ENCODE measurements around the gene NCF2.

NCF2 gene

DNA sequence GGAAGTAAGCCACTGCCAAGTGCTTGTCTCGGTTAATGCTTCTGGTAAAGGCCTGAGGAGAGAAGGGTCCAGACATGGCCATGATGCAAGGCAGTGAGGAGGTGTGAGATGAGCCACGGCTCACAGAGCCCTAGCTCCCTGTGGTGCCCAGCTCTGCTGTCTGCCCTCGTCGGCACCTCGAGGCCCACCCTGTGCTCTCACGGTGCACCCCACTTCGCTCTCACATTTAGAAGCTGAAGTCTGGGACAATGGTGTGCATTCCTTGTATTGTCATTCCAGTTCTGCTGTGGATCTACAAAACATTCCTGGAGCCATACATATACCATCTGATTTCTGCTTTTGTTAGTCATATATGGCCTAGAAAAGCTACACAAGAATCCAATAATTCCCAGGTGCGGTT is 3.3 kb downstream of the NCF2 start:
- H2AFZ ChIP-seq, result no peak overlapping the region
- no peak overlapping the region for H3K27ac ChIP-seq
- no peak overlapping the region for H3K4me2 ChIP-seq (ENCODE audit: low read length)
- H3K36me3 ChIP-seq (ENCODE audit: control insufficient read depth, insufficient read depth, low read length), result no peaks in the 10 kb centered on the region
- no peaks in the 10 kb centered on the region for H3K79me2 ChIP-seq
- TF ChIP-seq, protein P1, sequence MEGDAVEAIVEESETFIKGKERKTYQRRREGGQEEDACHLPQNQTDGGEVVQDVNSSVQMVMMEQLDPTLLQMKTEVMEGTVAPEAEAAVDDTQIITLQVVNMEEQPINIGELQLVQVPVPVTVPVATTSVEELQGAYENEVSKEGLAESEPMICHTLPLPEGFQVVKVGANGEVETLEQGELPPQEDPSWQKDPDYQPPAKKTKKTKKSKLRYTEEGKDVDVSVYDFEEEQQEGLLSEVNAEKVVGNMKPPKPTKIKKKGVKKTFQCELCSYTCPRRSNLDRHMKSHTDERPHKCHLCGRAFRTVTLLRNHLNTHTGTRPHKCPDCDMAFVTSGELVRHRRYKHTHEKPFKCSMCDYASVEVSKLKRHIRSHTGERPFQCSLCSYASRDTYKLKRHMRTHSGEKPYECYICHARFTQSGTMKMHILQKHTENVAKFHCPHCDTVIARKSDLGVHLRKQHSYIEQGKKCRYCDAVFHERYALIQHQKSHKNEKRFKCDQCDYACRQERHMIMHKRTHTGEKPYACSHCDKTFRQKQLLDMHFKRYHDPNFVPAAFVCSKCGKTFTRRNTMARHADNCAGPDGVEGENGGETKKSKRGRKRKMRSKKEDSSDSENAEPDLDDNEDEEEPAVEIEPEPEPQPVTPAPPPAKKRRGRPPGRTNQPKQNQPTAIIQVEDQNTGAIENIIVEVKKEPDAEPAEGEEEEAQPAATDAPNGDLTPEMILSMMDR (IDR thresholded peaks at IDR 0.05), result no peak
- no peaks in the 10 kb centered on the region for H3K4me1 ChIP-seq
- H3K9me3 ChIP-seq (ENCODE audit: control insufficient read depth, low read length), result no peaks in the 10 kb centered on the region
- H3K9ac ChIP-seq, result no peak overlapping the region
- H3K27me3 ChIP-seq (ENCODE audit: control insufficient read depth, insufficient read depth, low read length), result no peaks in the 10 kb centered on the region
- no peak overlapping the region for H3K4me3 ChIP-seq (ENCODE audit: low read depth, low read length)

DNA sequence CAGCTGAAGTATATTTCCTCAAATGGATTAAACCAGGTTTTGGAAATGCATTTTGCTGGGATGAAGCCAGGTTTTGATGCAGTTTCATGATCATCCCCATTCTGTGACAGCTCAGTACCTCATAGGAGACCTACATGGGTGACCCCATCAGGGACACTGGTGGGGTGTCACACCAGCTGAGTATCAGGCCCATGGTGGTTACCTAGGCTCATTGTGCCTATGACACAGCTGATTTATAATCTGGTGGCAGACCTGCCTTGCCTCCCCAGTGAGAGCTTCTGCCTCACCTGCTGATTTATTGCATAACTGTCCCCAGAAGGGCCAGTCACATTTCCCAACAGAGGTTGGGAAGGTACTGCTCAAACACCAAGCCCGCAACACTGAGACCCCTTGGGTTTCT is 3.8 kb downstream of the NCF2 start:
- H3K27ac ChIP-seq, result no peak overlapping the region
- no peaks in the 10 kb centered on the region for H3K79me2 ChIP-seq

DNA sequence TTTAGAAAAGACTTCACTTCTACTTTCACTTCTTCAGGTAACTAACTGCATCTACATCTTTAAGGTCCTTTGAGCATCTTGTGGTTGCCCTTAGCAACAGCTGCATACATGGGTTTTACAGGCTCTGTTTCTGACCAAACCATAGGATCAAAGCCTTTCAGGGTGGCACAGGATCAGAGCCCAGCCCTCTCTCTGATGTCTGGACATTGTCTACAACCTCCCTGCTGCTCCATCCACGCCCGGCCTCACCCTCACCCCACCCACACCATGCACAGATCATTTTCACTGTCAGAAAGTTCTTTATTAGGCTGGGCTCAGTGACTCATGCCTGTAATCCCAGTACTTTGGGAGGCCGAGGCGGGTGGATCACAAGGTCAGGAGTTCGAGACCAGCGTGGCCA is 5.2 kb downstream of the NCF2 start:
- Histone ChIP-seq H3K27ac (no peak overlapping the region), H3K27me3 (ENCODE audit: control insufficient read depth, insufficient read depth, low read length) (no peaks in the 10 kb centered on the region), H3K36me3 (ENCODE audit: control insufficient read depth, insufficient read depth, low read length) (no peaks in the 10 kb centered on the region), H3K4me2 (ENCODE audit: low read length) (no peak overlapping the region), H3K9me3 (ENCODE audit: control insufficient read depth, low read length) (no peaks in the 10 kb centered on the region), H3K79me2 (no peaks in the 10 kb centered on the region), H2AFZ (no peak overlapping the region), H3K4me3 (ENCODE audit: low read depth, low read length) (no peak overlapping the region), H3K4me1 (no peaks in the 10 kb centered on the region), H3K9ac (no peak overlapping the region)
- TF ChIP-seq, protein P1 (IDR thresholded peaks at IDR 0.05), result no peak

More for the DNA sequence above, 3.8 kb downstream of the NCF2 start:
- no peak overlapping the region for H3K4me3 ChIP-seq (ENCODE audit: low read depth, low read length)
- no peak overlapping the region for H2AFZ ChIP-seq
- H3K9ac ChIP-seq, result no peak overlapping the region
- H3K27me3 ChIP-seq (ENCODE audit: control insufficient read depth, insufficient read depth, low read length), result no peaks in the 10 kb centered on the region
- H3K9me3 ChIP-seq (ENCODE audit: control insufficient read depth, low read length), result no peaks in the 10 kb centered on the region
- H3K4me1 ChIP-seq, result no peaks in the 10 kb centered on the region
- H3K4me2 ChIP-seq (ENCODE audit: low read length), result no peak overlapping the region
- no peaks in the 10 kb centered on the region for H3K36me3 ChIP-seq (ENCODE audit: control insufficient read depth, insufficient read depth, low read length)
- TF ChIP-seq, protein P1 (IDR thresholded peaks at IDR 0.05), result no peak

DNA sequence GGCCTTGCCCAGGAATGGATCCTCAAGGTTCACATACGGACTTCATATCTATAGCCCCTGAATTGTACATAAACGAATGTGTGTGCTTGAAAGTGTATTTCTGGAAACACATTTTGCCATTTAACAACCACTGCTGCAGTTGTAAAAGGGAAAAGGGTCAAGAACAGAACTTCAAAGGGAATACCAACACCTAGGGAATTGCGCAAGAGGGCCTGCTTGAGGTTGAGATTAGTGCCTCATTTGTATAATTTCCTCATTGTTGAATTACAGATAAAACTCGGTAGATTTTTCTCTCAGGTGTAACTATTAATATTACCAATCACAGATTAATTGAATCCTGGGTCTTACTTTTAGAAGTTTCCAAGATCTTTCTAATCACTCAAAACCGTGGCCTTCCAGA is 6.1 kb downstream of the NCF2 start:
- Histone ChIP-seq H3K27ac (no peak overlapping the region), H3K36me3 (ENCODE audit: control insufficient read depth, insufficient read depth, low read length) (no peaks in the 10 kb centered on the region), H3K27me3 (ENCODE audit: control insufficient read depth, insufficient read depth, low read length) (no peaks in the 10 kb centered on the region), H3K9me3 (ENCODE audit: control insufficient read depth, low read length) (no peaks in the 10 kb centered on the region), H3K4me2 (ENCODE audit: low read length) (no peak overlapping the region), H3K9ac (no peak overlapping the region), H3K4me3 (ENCODE audit: low read depth, low read length) (no peak overlapping the region), H3K4me1 (no peaks in the 10 kb centered on the region), H2AFZ (no peak overlapping the region), H3K79me2 (no peaks in the 10 kb centered on the region)
- TF ChIP-seq, protein P1 (IDR thresholded peaks at IDR 0.05), result no peak

DNA sequence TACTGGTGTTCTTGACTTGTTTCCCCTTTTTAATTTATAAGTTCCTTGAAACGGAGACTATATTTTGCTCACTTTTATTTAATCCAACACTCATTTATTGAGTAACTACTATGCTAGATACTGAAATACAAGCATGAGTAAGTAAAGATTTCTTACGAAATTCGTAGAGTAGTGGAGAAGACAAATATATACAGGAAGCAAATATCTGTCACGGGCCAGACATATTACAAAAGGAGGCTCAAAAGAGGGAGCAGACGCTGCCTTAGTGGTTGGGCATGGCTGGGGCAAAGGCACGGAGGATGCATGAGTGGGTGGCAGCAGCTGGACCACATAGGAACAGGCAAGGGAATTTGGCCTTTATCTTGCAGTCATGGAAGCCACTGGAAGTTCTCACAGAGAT is 6.8 kb downstream of the NCF2 start:
- H3K36me3 ChIP-seq (ENCODE audit: control insufficient read depth, insufficient read depth, low read length), result no peaks in the 10 kb centered on the region
- TF ChIP-seq, protein P1 (IDR thresholded peaks at IDR 0.05), result no peak
- H3K9me3 ChIP-seq (ENCODE audit: control insufficient read depth, low read length), result no peaks in the 10 kb centered on the region
- H3K4me2 ChIP-seq (ENCODE audit: low read length), result no peak overlapping the region
- H3K79me2 ChIP-seq, result no peaks in the 10 kb centered on the region
- no peak overlapping the region for H3K27ac ChIP-seq
- H3K9ac ChIP-seq, result no peak overlapping the region
- no peaks in the 10 kb centered on the region for H3K27me3 ChIP-seq (ENCODE audit: control insufficient read depth, insufficient read depth, low read length)
- no peak overlapping the region for H3K4me3 ChIP-seq (ENCODE audit: low read depth, low read length)
- H2AFZ ChIP-seq, result no peak overlapping the region
- no peaks in the 10 kb centered on the region for H3K4me1 ChIP-seq

All from parathyroid adenoma (tissue), 2 donors.